ENCODE results near the gene CYSLTR2. TPM values are rescaled to one million over a fixed set of nuclear protein-coding genes. Genes with fewer than 3 reads are reported as not detected.

The CYSLTR2 gene
- total and polyA plus RNA-seq, 2 donors (not counting 1 experiment from before 2014, with no cell fraction given): 0.09 TPM; not detected in 1

- ATAC-seq (ENCODE audit: low read depth) (no peak), DNase-seq (no peak)
- H3K4me3 ChIP-seq (ENCODE audit: control extremely low read depth in 1 of 5, extremely low read depth in 1 of 5, insufficient read depth in 1 of 5, low read depth in 2 of 5, low read length in 4 of 5): no peak overlapping the region
- peaks cover 0 to 11% (median 0%) of the 10 kb centered on the region in 4 experiments for H3K27me3 ChIP-seq (replicated peaks in 1 of 4; ENCODE audit: control extremely low read depth in 1 of 4, control insufficient read depth in 3 of 4, insufficient read depth in 4 of 4, low read length in 3 of 4)
- no peaks in the 10 kb centered on the region for H3K79me2 ChIP-seq (ENCODE audit: control insufficient read depth, insufficient read depth, low read length)
- no peaks in the 10 kb centered on the region for H3K36me3 ChIP-seq (replicated peaks in 1 of 2; ENCODE audit: control extremely low read depth in 1 of 2, control insufficient read depth in 1 of 2, extremely low read depth in 1 of 2, insufficient read depth in 2 of 2, low read length in 1 of 2)
- peaks cover 6 to 30% (median 24%) of the 10 kb centered on the region in 3 donors for H3K9me3 ChIP-seq (ENCODE audit: control extremely low read depth in 1 of 3, control insufficient read depth in 2 of 3, insufficient read depth in 1 of 3, low read length in 2 of 3)
- ChIA-PET CTCF (interaction anchor here (0.6 kb wide), 1 partner anchor 272 kb away, joined by 3 read pairs; no protein-coding TSS in a partner anchor), POLR2A (no interaction called here)
- Mint-ChIP-seq H3K4me3 (no peak overlapping the region), H3K4me1 (no peaks in the 10 kb centered on the region), H3K9me3 (ENCODE audit: insufficient read depth) (peaks cover 19% of the 10 kb centered on the region), H3K27ac (no peak overlapping the region), H3K27me3 (peaks cover 25% of the 10 kb centered on the region)
- no peaks in the 10 kb centered on the region for H3K4me1 ChIP-seq (ENCODE audit: control insufficient read depth in 2 of 2, insufficient read depth in 2 of 2, low read length in 2 of 2)
- TF ChIP-seq, protein P1, sequence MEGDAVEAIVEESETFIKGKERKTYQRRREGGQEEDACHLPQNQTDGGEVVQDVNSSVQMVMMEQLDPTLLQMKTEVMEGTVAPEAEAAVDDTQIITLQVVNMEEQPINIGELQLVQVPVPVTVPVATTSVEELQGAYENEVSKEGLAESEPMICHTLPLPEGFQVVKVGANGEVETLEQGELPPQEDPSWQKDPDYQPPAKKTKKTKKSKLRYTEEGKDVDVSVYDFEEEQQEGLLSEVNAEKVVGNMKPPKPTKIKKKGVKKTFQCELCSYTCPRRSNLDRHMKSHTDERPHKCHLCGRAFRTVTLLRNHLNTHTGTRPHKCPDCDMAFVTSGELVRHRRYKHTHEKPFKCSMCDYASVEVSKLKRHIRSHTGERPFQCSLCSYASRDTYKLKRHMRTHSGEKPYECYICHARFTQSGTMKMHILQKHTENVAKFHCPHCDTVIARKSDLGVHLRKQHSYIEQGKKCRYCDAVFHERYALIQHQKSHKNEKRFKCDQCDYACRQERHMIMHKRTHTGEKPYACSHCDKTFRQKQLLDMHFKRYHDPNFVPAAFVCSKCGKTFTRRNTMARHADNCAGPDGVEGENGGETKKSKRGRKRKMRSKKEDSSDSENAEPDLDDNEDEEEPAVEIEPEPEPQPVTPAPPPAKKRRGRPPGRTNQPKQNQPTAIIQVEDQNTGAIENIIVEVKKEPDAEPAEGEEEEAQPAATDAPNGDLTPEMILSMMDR (IDR thresholded peaks at IDR 0.05): no peak
- no peak for TF ChIP-seq EZH2 (IDR thresholded peaks at IDR 0.05; ENCODE audit: borderline replicate concordance, insufficient read depth, low read depth, low read length, poor library complexity, severe bottlenecking)
- H3K4me2 ChIP-seq (replicated peaks; ENCODE audit: low read depth, low read length, poor library complexity, severe bottlenecking): no peak overlapping the region
- H2AFZ ChIP-seq (ENCODE audit: insufficient read depth, low read depth, low read length, poor library complexity, severe bottlenecking): no peak overlapping the region
- intact Hi-C loops (cut with micrococcal nuclease): no loop called here
- H3K27ac ChIP-seq (ENCODE audit: low read length in 2 of 2): no peak overlapping the region
- H4K20me1 ChIP-seq (ENCODE audit: control insufficient read depth, insufficient read depth, low read length, poor library complexity, severe bottlenecking): no peaks in the 10 kb centered on the region
- H3K9ac ChIP-seq (ENCODE audit: low read length): no peak overlapping the region
These were observed 19.1 kb upstream of the CYSLTR2 start for GRCh38 chr13:48634636-48635035.

DNA sequence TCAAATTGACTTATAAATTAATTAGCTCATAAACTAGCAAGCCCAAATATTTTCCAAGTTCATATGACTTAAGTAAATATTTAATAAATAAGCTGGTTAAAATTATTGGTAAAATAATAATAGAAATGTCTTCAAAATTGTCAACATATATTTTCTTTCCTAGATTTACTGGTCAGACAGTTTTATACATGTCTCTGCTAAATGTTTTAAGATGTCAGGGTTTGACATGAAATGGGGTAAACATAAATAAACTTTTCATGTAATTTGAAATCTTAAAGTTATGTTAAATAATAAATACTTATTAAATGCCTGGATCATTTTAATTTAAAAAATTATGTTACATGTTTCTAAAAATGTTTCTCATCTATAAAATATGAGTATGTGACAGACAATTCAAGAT lies 18.3 kb upstream of the CYSLTR2 start:
- H3K4me1 ChIP-seq (ENCODE audit: control insufficient read depth in 2 of 2, insufficient read depth in 2 of 2, low read length in 2 of 2): no peaks in the 10 kb centered on the region
- H3K27me3 ChIP-seq (replicated peaks in 1 of 4; ENCODE audit: control extremely low read depth in 1 of 4, control insufficient read depth in 3 of 4, insufficient read depth in 4 of 4, low read length in 3 of 4): peaks cover 0 to 15% (median 0%) of the 10 kb centered on the region in 4 experiments
- ChIA-PET POLR2A (no interaction called here), CTCF (no interaction called here)
- TF ChIP-seq EZH2 (IDR thresholded peaks at IDR 0.05; ENCODE audit: borderline replicate concordance, insufficient read depth, low read depth, low read length, poor library complexity, severe bottlenecking): no peak
- TF ChIP-seq, protein P1 (IDR thresholded peaks at IDR 0.05): no peak
- no peak overlapping the region for H3K27ac ChIP-seq (ENCODE audit: low read length in 2 of 2)
- no peak overlapping the region for H2AFZ ChIP-seq (ENCODE audit: insufficient read depth, low read depth, low read length, poor library complexity, severe bottlenecking)
- H3K79me2 ChIP-seq (ENCODE audit: control insufficient read depth, insufficient read depth, low read length): no peaks in the 10 kb centered on the region
- no peak overlapping the region for H3K4me2 ChIP-seq (replicated peaks; ENCODE audit: low read depth, low read length, poor library complexity, severe bottlenecking)
- ATAC-seq (ENCODE audit: low read depth) (no peak), DNase-seq (no peak)
- H3K36me3 ChIP-seq (replicated peaks in 1 of 2; ENCODE audit: control extremely low read depth in 1 of 2, control insufficient read depth in 1 of 2, extremely low read depth in 1 of 2, insufficient read depth in 2 of 2, low read length in 1 of 2): no peaks in the 10 kb centered on the region
- no peak overlapping the region for H3K4me3 ChIP-seq (ENCODE audit: control extremely low read depth in 1 of 5, extremely low read depth in 1 of 5, insufficient read depth in 1 of 5, low read depth in 2 of 5, low read length in 4 of 5)
- no peaks in the 10 kb centered on the region for H4K20me1 ChIP-seq (ENCODE audit: control insufficient read depth, insufficient read depth, low read length, poor library complexity, severe bottlenecking)
- peaks cover 30% of the 10 kb centered on the region for H3K27me3 Mint-ChIP-seq
- H3K4me3 Mint-ChIP-seq: no peak overlapping the region
- intact Hi-C loops (cut with micrococcal nuclease): no loop called here
- H3K9me3 Mint-ChIP-seq (ENCODE audit: insufficient read depth): peaks cover 19% of the 10 kb centered on the region
- no peak overlapping the region for H3K27ac Mint-ChIP-seq
- no peaks in the 10 kb centered on the region for H3K4me1 Mint-ChIP-seq
- no peak overlapping the region for H3K9ac ChIP-seq (ENCODE audit: low read length)
- H3K9me3 ChIP-seq (ENCODE audit: control extremely low read depth in 1 of 3, control insufficient read depth in 2 of 3, insufficient read depth in 1 of 3, low read length in 2 of 3): peaks cover 6 to 30% (median 24%) of the 10 kb centered on the region in 3 donors

Measured in B cell (primary cell).